Measurements from ENCODE around the gene EIF5AL1.
"Not testable (repeated sequence)": the region's sequence is repeated elsewhere in the genome, so short reads cannot be mapped to it uniquely, and the experiment has no call there.

DNA sequence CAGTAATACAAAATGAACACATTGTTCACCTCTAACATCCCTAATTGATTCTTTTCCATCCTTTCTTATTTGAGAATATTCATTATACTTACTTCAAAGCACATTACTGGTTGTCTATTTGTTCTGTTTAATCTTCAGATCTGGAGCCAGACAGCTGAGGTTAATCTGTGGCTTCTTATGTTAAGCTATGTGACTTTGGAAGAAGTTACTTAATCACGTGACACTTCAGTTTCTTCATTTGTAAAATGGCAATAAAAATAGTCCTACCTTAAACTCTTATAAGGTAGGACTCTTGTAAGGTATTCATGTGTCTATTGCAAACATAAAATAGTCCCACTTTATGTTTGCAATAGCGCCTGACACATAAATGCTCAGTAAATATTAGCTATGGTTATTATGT, 34.8 kb downstream of the EIF5AL1 start:
- not testable (repeated sequence) for TF ChIP-seq EZH2 (IDR thresholded peaks at IDR 0.05; ENCODE audit: insufficient read depth, poor library complexity, severe bottlenecking); EZH2phosphoT487 (IDR thresholded peaks at IDR 0.05; ENCODE audit: insufficient read depth, low read depth)
